ENCODE data around the gene CAMTA2.
"Not testable (repeated sequence)": the region's sequence is repeated elsewhere in the genome, so short reads cannot be mapped to it uniquely, and the experiment has no call there.

Gene CAMTA2, protein sequence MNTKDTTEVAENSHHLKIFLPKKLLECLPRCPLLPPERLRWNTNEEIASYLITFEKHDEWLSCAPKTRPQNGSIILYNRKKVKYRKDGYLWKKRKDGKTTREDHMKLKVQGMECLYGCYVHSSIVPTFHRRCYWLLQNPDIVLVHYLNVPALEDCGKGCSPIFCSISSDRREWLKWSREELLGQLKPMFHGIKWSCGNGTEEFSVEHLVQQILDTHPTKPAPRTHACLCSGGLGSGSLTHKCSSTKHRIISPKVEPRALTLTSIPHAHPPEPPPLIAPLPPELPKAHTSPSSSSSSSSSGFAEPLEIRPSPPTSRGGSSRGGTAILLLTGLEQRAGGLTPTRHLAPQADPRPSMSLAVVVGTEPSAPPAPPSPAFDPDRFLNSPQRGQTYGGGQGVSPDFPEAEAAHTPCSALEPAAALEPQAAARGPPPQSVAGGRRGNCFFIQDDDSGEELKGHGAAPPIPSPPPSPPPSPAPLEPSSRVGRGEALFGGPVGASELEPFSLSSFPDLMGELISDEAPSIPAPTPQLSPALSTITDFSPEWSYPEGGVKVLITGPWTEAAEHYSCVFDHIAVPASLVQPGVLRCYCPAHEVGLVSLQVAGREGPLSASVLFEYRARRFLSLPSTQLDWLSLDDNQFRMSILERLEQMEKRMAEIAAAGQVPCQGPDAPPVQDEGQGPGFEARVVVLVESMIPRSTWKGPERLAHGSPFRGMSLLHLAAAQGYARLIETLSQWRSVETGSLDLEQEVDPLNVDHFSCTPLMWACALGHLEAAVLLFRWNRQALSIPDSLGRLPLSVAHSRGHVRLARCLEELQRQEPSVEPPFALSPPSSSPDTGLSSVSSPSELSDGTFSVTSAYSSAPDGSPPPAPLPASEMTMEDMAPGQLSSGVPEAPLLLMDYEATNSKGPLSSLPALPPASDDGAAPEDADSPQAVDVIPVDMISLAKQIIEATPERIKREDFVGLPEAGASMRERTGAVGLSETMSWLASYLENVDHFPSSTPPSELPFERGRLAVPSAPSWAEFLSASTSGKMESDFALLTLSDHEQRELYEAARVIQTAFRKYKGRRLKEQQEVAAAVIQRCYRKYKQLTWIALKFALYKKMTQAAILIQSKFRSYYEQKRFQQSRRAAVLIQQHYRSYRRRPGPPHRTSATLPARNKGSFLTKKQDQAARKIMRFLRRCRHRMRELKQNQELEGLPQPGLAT

DNA sequence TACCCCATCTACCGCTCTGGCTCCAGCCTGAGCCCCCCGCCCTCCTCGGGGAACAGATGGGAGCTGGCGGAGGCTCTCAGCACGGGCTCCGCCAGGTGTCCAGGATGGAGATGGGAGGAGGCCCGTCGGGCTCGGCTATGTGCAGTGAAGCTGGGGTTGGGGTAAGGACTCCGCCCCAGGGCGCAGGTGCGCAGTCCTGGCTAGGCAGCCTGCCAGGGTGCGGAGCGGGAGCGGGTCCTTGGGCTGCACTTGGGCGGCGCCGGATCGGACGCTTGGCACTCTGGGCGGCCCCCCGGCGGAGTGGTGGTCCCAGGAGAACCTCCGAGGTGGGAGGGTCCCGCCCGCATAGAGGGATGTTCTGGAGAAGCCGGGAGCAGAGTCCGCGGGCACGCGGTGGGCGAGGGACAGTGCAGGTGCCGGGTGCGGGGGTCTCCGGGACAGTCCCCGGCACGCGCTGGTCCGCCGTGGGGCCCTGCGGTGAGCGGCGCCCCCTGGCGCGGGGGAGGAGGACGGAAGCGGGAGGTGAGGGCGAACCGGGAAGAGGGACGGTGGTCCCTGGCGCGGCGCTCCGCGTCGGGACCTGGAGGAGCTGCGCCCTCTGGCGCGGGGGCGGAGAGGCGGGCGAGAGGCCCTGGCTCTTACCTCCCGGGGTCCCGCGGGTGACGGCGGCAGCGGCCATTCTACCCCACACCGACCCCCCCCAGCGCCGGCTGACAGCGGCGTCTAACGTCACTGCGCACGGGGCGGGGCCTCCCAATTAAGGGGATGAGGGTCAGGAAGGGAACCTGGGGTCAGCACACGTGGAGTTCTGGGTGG is at the start of gene CAMTA2:
Gene CAMTA2 (minus strand): TSS at position 725 of the 816 bp plus-strand sequence. CDS start 1,453 bp downstream, outside the sequence.
- peak; percentile 92 for DNase-seq (ENCODE audit: low spot score)

DNA sequence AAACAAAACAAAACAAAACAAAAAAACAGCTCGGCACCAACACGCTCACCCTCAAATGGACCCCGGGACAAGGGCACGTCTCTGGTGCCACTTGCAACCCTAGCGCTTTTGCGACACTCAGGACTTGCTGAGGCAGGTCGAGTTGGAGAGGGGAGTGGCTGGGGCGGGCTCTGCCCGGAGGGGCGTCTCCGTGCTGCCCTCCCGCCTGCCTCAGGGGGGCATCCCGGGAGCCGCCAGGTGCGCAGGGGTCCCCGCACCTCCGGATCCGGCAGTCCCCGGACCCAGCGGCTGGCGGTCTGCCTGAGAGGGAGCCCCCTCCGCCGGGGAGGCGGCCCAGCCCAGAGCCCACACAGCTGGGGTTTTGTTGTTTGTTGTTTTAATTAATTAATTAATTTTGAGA is 47.8 kb upstream of the CAMTA2 start, which contains the start of gene SLC52A1:
Gene SLC52A1 (minus strand): TSS at position 112 of the 400 bp plus-strand sequence. CDS start 820 bp downstream, outside the sequence.
- DNase-seq (ENCODE audit: low spot score) = peak; percentile 64

DNA sequence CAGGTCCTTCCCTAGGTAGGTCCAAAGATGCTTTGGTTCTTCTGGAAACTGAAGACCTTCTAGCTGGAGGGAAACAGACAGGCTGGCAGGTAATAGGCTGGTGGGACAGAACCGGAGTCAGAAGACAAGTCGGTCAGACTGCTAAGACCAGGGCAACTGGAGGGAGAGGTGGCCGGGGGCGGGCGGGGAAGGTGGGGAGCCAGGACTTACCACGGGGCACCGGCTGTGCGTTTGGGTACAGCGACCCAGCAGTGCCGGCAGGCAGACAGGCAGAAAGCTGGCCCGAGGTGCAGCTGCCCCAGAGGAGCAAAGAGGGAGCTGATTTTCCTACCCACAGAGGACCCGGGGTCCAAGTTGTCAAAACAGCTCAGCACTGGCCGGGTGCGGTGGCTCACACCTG is 47.2 kb upstream of the CAMTA2 start:
- DNase-seq (ENCODE audit: low spot score) = no peak

DNA sequence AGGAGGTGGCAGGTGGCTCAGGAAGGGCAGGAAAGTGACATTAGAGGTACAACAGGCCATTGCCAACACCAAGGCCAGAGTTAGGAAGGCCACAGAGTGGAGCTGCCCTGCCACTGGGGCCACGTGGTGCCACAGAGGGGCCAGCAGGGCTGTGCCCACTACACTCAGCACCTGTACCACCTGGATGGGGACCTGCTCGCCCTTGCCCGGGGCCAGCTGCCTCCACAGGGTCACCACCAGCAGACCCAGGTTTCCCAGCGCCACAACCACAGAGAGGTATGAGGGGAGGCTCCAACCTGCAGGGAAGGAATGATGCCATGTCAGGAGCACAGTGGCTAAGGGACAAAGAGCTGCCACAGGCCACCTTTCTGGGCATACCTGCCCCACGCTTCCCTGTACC is 46.6 kb upstream of the CAMTA2 start:
- DNase-seq (ENCODE audit: low spot score) = no peak

DNA sequence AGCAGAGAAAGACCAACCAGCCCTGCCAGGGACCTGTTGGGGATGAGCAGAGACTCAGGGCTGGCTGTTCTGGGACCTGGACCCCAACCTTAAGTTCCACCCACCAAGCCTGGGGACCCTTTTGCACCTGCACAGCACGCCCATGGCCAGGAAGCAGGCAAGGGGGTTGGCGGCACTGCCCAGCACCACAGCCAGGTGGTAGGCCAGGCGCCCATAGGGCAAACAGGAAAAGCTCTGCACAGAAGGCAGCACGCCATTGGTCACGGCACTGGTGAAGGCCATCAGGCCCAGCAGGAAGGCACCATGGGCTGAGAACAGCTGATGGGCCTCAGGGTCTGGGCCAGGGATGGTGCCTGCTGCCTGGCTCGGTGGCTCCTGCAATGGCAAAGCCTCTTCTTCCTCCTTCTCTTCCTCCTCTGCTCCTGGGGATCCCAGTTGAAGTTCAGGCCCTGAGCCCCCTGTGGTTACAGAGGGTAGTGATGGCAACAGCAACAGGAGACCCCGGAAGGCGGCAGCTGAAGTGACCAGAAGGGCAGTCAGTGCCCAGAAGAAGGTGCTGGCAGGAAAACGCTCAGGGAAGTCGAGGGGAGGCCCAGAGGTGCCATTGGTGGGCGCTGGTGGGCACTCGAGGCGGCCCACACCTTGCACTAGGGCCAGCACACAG is 46.0 kb upstream of the CAMTA2 start:
- no peak for DNase-seq (ENCODE audit: low spot score)

DNA sequence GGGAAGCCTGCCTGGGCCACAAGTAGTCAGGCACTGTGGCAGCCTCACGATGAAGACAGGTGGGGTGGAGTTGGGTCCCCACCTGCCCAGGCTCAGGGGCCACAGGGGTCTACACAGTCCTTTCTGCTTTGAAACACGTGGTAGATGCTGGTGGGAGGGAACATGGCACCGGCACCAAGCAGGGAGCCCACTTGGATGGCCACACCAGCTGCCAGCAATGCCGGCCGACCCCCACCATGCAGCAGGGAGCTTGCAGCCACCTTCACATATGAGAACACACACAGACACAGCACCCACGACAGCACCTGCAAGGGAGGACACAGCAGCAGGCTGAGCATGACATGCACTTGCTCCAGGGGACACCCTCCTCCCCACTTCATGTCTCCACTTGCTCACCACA is 45.4 kb upstream of the CAMTA2 start:
- no peak for DNase-seq (ENCODE audit: low spot score)

DNA sequence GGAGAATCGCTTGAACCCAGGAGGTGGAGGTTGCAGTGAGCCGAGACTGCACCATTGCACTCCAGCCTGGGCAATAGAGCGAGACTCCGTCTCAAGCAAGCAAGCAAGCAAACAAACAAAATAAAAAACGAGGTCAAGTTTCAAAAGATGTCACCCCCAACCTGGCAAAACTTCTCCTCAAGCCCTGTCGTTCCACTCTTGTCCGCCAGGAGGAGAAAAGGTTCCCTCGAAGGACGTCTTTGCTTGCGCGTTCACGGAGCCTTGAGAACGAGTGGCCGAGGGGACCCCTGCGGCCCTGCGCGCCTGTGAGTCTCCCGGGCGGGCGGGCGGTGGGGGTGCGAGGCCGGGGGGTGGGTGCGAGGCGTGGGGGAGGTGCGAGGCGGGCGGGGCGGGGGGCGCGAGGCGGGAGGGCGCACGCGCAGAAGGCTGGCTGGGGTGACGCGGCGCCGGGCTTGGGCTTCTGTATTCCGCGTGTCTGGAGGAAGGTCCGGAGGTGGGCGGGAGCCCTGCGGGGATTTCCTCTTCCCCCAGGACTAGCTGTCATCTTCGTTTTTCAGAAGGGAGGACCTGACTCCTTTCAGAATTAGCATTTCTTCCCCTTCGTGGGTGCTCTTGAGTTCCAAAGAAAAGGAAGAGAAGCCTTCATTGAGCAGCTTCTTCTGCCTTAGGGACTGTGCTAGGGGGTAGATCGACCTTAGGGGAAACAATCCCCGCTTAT is 44.0 kb upstream of the CAMTA2 start:
- DNase-seq (ENCODE audit: low spot score) = peak; percentile 90

DNA sequence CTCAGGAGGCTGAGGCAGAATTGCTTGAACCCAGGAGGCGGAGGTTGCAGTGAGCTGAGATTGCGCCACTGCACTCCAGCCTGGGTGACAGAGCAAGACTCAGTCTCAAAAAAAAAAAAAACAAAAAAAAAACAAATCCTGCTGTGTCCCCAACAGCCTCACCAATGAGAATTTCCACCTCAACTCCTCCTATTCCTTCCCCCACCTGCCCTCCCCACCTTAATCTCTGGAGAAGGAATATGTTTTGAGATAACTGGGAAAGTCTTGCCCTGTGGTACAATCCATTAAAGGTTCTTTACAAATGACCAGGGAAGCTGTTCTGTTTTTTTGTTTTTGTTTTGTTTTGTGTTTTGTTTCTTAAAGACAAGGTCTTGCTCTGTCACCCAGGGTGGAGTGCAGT is 42.7 kb upstream of the CAMTA2 start:
- DNase-seq (ENCODE audit: low spot score) = not testable (repeated sequence)

DNA sequence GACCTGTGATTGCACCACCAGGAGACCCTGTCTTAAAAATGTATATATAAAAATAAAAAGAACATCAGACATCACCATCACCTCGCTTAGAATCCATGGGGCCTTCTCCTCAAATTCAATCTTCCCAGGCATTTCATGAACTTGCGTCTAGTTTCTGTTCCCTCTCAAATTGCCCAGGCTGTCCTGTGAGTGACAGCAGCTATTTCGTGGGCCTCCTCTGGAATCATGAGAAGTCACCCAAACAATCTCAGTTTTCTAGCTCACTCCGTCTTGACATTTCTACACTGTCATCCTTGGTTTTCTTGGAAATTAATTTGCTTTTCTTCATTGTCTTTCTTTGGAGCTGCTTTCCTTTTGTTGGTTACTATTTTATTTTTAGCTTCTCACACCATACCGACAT is 40.4 kb upstream of the CAMTA2 start:
- no peak for DNase-seq (ENCODE audit: low spot score)

DNA sequence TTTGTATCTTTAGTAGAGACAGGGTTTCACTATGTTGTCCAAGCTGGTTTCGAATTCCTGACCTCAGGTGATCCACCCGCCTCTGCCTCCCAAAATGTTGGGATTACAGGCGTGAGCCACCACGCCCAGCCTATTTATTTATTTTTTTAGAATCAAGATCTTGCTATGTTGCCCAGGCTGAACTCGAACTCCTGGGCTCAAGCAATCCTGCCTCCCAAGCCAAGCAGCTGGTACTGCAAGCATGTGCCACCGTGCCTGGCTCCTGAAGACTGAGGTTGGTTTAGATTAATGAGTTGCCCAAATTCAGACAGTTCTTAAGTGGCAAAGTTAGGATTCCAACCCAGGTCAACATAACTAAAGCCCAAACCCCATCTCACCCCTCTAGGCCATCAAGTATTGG is 39.8 kb upstream of the CAMTA2 start:
- DNase-seq (ENCODE audit: low spot score) = no peak

DNA sequence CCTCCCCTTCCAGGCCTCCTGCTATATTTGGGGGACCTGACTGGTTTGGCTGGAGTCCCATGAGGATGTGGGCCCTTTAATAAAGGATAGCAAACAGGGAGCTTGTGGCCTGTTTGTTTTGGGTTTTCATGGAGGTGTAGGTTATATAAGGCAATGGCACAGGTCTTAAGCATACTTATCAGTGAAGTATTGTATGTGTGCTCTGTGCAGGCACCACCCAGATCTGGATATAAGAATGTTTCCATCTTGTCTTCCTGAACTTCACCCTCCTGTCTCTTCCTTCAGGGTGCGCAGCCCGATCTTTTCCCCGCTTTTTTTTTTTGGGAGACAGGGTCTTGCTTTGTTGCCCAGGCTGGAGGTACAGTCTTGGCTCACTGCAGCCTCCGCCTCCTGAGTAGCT is 37.1 kb upstream of the CAMTA2 start:
- DNase-seq (ENCODE audit: low spot score) = no peak

DNA sequence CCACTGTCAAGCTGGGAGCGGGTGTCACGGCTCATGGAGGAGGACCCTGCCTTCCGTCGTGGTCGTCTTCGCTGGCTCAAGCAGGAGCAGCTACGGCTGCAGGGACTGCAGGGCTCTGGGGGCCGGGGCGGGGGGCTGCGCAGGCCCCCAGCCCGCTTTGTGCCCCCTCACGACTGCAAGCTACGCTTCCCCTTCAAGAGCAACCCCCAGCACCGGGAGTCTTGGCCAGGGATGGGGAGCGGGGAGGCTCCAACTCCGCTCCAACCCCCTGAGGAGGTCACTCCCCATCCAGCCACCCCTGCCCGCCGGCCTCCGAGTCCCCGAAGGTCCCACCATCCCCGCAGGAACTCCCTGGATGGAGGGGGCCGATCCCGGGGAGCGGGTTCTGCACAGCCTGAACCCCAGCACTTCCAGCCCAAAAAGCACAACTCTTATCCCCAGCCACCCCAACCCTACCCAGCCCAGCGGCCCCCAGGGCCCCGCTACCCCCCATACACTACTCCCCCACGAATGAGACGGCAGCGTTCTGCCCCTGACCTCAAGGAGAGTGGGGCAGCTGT is 36.2 kb upstream of the CAMTA2 start:
- DNase-seq (ENCODE audit: low spot score) = no peak

DNA sequence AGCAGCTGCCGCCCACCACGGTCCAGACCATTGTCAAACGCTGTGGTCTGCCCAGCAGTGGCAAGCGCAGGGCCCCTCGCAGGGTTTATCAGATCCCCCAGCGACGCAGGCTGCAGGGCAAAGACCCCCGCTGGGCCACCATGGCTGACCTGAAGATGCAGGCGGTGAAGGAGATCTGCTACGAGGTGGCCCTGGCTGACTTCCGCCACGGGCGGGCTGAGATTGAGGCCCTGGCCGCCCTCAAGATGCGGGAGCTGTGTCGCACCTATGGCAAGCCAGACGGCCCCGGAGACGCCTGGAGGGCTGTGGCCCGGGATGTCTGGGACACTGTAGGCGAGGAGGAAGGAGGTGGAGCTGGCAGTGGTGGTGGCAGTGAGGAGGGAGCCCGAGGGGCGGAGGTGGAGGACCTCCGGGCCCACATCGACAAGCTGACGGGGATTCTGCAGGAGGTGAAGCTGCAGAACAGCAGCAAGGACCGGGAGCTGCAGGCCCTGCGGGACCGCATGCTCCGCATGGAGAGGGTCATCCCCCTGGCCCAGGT is 34.8 kb upstream of the CAMTA2 start:
- DNase-seq (ENCODE audit: low spot score) = no peak

DNA sequence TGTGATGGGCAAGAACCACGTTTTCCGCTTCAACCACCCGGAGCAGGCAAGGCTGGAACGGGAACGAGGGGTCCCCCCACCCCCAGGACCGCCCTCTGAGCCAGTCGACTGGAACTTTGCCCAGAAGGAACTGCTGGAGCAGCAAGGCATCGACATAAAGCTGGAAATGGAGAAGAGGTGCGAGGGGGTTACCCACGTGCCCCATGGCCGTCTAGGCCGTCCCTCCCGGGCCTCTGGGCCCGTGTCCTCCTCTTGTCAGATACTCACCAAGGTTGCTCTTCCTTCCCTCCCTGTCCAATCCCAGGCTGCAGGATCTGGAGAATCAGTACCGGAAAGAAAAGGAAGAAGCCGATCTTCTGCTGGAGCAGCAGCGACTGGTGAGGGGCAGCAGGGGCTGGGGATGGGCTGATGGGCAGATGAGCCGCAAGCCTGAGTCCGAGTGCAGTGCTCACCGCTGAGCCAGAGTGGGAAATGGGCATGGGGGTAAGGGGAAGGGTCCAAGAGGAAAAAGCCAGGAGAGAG is 33.1 kb upstream of the CAMTA2 start:
- DNase-seq (ENCODE audit: low spot score) = no peak

DNA sequence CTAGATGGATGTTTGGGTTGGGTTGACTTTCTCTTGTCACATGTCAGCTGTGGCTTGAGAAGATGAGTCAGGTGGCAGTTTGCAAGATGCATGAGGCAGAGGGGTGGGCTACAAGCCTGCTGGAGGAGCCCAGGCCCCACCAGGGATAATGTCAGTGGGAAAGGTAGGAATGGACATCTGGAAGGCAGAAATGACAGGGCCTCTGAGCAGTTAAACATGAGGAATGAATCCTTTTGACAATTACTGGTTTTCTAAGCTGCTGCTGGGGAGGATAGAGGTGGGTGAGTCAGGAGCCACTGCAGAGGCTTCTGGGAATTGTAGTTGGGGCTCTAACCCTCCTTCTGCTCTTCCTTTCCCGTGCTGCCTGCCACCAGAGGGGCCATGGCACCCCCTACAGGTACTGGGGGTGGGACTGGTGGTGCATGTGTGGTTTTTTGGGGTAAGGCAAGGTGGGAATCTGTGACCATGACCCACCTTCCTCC is 32.0 kb upstream of the CAMTA2 start:
- no peak for DNase-seq (ENCODE audit: low spot score)

DNA sequence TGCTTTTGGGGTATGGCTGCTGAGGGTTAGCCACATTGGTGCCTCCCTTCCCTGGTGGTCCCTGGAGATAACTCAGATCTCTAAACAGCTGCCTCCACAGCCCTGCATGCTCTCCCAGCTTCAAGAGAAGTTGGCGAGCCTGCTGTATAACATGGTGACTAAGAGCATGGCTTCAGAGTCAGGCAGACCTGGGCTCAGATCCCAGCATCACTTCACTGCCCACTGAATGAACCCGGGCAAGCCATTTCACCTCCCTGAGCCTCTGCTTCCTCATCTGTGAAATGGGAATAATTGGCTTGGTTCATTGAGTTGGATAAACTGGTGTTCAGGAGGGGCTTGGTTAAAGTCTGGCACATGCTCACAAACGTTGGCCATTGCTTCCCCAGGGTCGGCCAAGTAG is 26.9 kb upstream of the CAMTA2 start:
- no peak for DNase-seq (ENCODE audit: low spot score)

DNA sequence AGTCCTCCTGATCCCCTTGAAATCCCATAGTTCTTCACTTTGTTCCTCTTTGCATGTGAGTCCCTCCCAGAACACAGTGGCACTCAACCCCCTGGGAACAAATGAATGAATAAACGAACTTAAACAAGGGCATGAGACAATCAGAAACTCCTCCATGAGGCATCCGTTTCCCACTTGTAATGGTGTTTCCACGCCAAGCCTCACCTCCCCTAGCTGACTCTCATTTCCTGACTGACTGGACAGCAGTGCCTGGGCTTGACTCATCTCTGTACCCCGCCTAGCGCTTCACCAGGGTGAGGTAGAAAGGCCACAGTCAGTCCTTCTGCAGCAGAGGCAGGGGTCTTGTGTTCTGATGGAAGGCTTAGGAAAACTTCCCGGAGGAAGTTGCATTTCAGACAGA is 24.5 kb upstream of the CAMTA2 start:
- no peak for DNase-seq (ENCODE audit: low spot score)

DNA sequence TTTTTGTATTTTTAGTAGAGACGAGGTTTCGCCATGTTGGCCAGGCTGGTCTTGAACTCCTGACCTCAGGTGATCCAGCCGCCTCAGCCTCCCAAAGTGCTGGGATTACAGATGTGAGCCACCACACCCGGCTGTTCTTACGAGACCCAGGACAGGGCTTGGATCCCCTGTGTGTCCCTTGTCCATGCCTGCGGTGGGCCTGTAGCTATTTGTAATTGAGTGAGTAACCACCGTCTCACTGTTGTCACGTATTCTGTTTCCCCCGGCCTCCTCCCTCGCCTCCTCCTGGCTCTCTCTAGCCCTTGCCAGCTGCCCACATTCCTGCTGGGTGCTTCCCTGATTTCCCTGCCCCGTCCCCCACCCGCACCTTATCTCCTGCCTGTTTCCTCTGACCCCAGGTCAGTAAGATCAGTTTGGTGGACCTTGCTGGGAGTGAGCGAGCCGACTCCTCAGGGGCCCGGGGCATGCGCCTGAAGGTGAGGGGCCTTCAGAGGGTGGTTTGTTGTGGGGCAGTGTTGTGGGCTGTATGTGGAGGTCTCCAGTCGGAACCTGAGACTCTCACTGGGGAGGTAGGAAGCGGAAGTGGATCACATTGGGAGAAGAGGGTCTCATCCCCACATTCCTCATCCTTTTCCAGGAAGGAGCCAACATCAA is 15.9 kb upstream of the CAMTA2 start:
- DNase-seq (ENCODE audit: low spot score) = no peak

Data from ecto neural progenitor cell (in vitro differentiated cells).